Liver (tissue), 9 donors: ENCODE results near the gene EEF2K. TPM values are rescaled to one million over a fixed set of nuclear protein-coding genes. Genes with fewer than 3 reads are reported as not detected.

ENCODE experiments used
- DNase-seq: peaks from one replicate; pipeline ENCODE4 v3.0.0-alpha.2; 2017; ENCODE audit warnings: low spot score
- H3K27ac ChIP-seq, 2 donors: one replicate each; pipeline ENCODE4 v1.7.0; 2013; ENCODE audit warnings: inconsistent platforms in 2 of 2, low read length in 2 of 2, control low read depth in 1 of 2, low read depth in 1 of 2, mild to moderate bottlenecking in 1 of 2
- H3K27me3 ChIP-seq, 4 donors: one replicate each; pipeline versions ENCODE4 v1.6.1 to v1.7.0; 2013; ENCODE audit warnings: low read length in 3 of 4, inconsistent platforms in 1 of 4, mild to moderate bottlenecking in 1 of 4, moderate library complexity in 1 of 4; ENCODE audit not compliant: control insufficient read depth in 4 of 4, insufficient read depth in 4 of 4
- H3K36me3 ChIP-seq, 4 donors: one replicate each; pipeline versions ENCODE4 v1.6.1 to v1.7.0; 2013; ENCODE audit warnings: low read length in 3 of 4, mild to moderate bottlenecking in 3 of 4, low read depth in 1 of 4, moderate library complexity in 1 of 4; ENCODE audit not compliant: control insufficient read depth in 4 of 4, insufficient read depth in 3 of 4
- H3K4me1 ChIP-seq, 4 donors: one replicate each; pipeline versions ENCODE4 v1.6.1 to v1.7.0; 2013; ENCODE audit warnings: low read length in 3 of 4, mild to moderate bottlenecking in 3 of 4, moderate library complexity in 1 of 4; ENCODE audit not compliant: control insufficient read depth in 4 of 4, insufficient read depth in 4 of 4
- H3K4me3 ChIP-seq, 3 donors: one replicate each; pipeline versions ENCODE4 v1.6.1 to v1.7.0; 2013; ENCODE audit warnings: low read length in 3 of 3, control low read depth in 1 of 3, low read depth in 1 of 3, mild to moderate bottlenecking in 1 of 3
- H3K9ac ChIP-seq, 2 donors: one replicate each; pipeline ENCODE4 v1.7.0; 2013; ENCODE audit warnings: low read length in 2 of 2, mild to moderate bottlenecking in 2 of 2, moderate library complexity in 2 of 2, control low read depth in 1 of 2, low read depth in 1 of 2
- H3K9me3 ChIP-seq, 4 donors: one replicate each; pipeline versions ENCODE4 v1.6.1 to v1.7.0; 2013; ENCODE audit warnings: low read length in 3 of 4; ENCODE audit not compliant: control insufficient read depth in 4 of 4
- ATF3 ChIP-seq: IDR thresholded peaks from 2 replicates; pipeline ENCODE4 v1.6.1; 2016; ENCODE audit warnings: antibody characterized with exemption
- EGR1 ChIP-seq, 2 donors: IDR thresholded peaks; 2 replicates each; pipeline ENCODE4 v1.6.1; 2016 to 2018; ENCODE audit warnings: antibody characterized with exemption in 2 of 2, low read depth in 2 of 2
- FOXA2 ChIP-seq: IDR thresholded peaks from 2 replicates; pipeline ENCODE4 v1.6.1; 2016; ENCODE audit warnings: antibody characterized with exemption
- GABPA ChIP-seq, 2 donors: IDR thresholded peaks in 1 of 2; conservative IDR thresholded peaks in 1 of 2; 2 replicates each; pipeline ENCODE4 v1.6.1; 2016; ENCODE audit warnings: antibody characterized with exemption in 2 of 2, mild to moderate bottlenecking in 1 of 2, moderate library complexity in 1 of 2
- HNF4A ChIP-seq, 2 donors: conservative IDR thresholded peaks; 2 replicates each; pipeline ENCODE4 v1.6.1; 2016; ENCODE audit warnings: antibody characterized with exemption in 2 of 2, mild to moderate bottlenecking in 2 of 2
- RAD21 ChIP-seq, 2 donors: IDR thresholded peaks; 2 replicates each; pipeline ENCODE4 v1.6.1; 2016; ENCODE audit warnings: antibody characterized with exemption in 2 of 2, mild to moderate bottlenecking in 2 of 2
- REST ChIP-seq: IDR thresholded peaks from 2 replicates; pipeline ENCODE4 v1.6.1; 2016; ENCODE audit warnings: antibody characterized with exemption, mild to moderate bottlenecking
- RXRA ChIP-seq, 2 donors: IDR thresholded peaks; 2 replicates each; pipeline ENCODE4 v1.6.1; 2017 to 2018; ENCODE audit warnings: antibody characterized with exemption in 2 of 2, mild to moderate bottlenecking in 1 of 2
- SP1 ChIP-seq: IDR thresholded peaks from 2 replicates; pipeline ENCODE4 v1.6.1; 2018; ENCODE audit warnings: antibody characterized with exemption, mild to moderate bottlenecking
- YY1 ChIP-seq: IDR thresholded peaks from 2 replicates; pipeline ENCODE4 v1.6.1; 2016; ENCODE audit warnings: antibody characterized with exemption, mild to moderate bottlenecking
- WGBS: extraction: QIAGEN DNeasy Blood & Tissue Kit; methylation state at CpG from one replicate; pipeline ENCODE4 v1.1.7; 2013; 5-methylcytosine and 5-hydroxymethylcytosine counted together
- polyA plus RNA-seq, 2 donors: library from polyadenylated mRNA; stranded (reverse) in 1 of 2; unstranded in 1 of 2; fragments of 200-250 nt in 1 of 2; fragments of >200 nt in 1 of 2; fragmentation: Nextera tagmentation in 1 of 2; extraction: Ambion mirVana in 1 of 2; gene quantifications; one replicate each; pipeline versions ENCODE4 v1.2.1 to v1.2.3, GENCODE V29; 2013 to 2015
- total RNA-seq, 2 donors: library from RNA; depleted of rRNA; stranded (reverse); fragments of >200 nt; gene quantifications; one replicate each; pipeline ENCODE4 v1.2.3, GENCODE V29; 2014
- TF ChIP-seq, protein P1 (sequence below): IDR thresholded peaks from 2 replicates; pipeline ENCODE4 v1.6.1; 2016; ENCODE audit warnings: antibody characterized with exemption
- donor health status: healthy.
- donor health status: healthy.
- donor health status: healthy.
- donor health status: healthy.
- donor health status: healthy.

The EEF2K gene
- total and polyA plus RNA-seq, 4 donors = 3.2 to 14.3 (median 8.0) TPM

DNA sequence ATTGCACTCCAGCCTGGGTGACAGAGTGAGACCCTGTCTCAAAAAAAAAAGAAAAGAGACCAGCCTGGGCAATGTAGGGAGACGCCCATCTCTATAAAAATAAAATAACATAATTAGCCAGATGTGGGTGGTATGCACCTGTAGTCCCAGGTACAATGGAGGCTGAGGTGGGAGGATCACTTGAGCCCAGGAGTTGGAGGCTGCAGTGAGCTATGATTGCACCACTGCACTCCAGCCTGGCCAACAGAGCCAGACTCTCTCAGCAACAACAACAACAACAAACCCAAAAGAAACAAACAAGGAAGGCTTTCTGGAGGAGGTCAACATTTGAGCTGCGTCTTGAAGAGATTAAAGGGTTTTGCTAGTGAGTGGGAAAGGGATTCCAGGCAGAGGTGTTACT is 8.3 kb downstream of the EEF2K start:
- DNase-seq = no peak
- TF ChIP-seq REST (no peak), HNF4A (conservative IDR thresholded peaks at IDR 0.05) (no peak), FOXA2 (no peak), GABPA (IDR thresholded peaks at IDR 0.05 in 1 of 2, conservative IDR thresholded peaks at IDR 0.05 in 1 of 2) (no peak), ATF3 (no peak), RXRA (IDR thresholded peaks at IDR 0.05) (no peak)
- TF ChIP-seq, protein P1, sequence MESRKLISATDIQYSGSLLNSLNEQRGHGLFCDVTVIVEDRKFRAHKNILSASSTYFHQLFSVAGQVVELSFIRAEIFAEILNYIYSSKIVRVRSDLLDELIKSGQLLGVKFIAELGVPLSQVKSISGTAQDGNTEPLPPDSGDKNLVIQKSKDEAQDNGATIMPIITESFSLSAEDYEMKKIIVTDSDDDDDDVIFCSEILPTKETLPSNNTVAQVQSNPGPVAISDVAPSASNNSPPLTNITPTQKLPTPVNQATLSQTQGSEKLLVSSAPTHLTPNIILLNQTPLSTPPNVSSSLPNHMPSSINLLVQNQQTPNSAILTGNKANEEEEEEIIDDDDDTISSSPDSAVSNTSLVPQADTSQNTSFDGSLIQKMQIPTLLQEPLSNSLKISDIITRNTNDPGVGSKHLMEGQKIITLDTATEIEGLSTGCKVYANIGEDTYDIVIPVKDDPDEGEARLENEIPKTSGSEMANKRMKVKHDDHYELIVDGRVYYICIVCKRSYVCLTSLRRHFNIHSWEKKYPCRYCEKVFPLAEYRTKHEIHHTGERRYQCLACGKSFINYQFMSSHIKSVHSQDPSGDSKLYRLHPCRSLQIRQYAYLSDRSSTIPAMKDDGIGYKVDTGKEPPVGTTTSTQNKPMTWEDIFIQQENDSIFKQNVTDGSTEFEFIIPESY = no peak
- H3K27ac ChIP-seq = no peak overlapping the region
- peaks cover 0 to 3% (median 0%) of the 10 kb centered on the region in 4 donors for H3K4me1 ChIP-seq
- H3K9me3 ChIP-seq = no peaks in the 10 kb centered on the region
- H3K27me3 ChIP-seq = no peaks in the 10 kb centered on the region
- H3K4me3 ChIP-seq = no peak overlapping the region
- no peaks in the 10 kb centered on the region for H3K36me3 ChIP-seq
- WGBS = 98% methylated on average over 2 of the region's 2 CpGs
- H3K9ac ChIP-seq = no peak overlapping the region

DNA sequence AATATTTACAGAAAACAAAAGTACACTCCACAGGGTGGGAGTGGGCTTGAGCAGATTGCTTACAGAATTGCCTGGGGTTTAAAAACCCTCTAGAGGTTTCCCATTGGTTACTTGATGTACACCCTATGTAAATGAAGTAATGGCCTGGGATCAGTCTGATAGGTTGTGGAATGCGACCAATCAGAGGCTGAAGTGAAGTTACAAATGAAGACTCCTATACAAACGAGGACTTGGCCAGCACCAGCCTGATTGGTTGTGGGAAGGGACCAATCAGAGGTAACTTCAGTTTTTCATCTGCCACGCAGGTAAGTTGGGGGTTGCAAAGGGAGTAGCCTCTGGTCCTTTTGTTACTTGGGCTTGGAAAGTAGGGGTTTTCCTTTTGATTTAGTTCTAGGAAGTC is 8.8 kb downstream of the EEF2K start:
- WGBS = 93% methylated on average over 3 of the region's 3 CpGs
- peaks cover 0 to 4% (median 0%) of the 10 kb centered on the region in 4 donors for H3K4me1 ChIP-seq

More for the DNA sequence above, 8.8 kb downstream of the EEF2K start:
- Histone ChIP-seq H3K9ac (no peak overlapping the region), H3K4me3 (no peak overlapping the region), H3K27me3 (no peaks in the 10 kb centered on the region), H3K27ac (no peak overlapping the region), H3K36me3 (no peaks in the 10 kb centered on the region), H3K9me3 (no peaks in the 10 kb centered on the region)
- TF ChIP-seq EGR1 (IDR thresholded peaks at IDR 0.05; ENCODE audit: low read depth in 2 of 2) (no peak), SP1 (no peak), YY1 (no peak), RAD21 (IDR thresholded peaks at IDR 0.05) (no peak)
- TF ChIP-seq, protein P1 = no peak
- DNase-seq = no peak
